Bronchial smooth muscle cell (primary cell): ENCODE results near the gene ELP5. TPM values are rescaled to one million over a fixed set of nuclear protein-coding genes. Genes with fewer than 3 reads are reported as not detected.

Experiments used
- total RNA-seq: library from RNA; depleted of rRNA; stranded (reverse); fragments of >200 nt; gene quantifications from 2 replicates; pipeline ENCODE4 v1.2.1, GENCODE V29; 2014

Gene ELP5, protein sequence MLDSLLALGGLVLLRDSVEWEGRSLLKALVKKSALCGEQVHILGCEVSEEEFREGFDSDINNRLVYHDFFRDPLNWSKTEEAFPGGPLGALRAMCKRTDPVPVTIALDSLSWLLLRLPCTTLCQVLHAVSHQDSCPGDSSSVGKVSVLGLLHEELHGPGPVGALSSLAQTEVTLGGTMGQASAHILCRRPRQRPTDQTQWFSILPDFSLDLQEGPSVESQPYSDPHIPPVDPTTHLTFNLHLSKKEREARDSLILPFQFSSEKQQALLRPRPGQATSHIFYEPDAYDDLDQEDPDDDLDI
- total RNA-seq: 19.9 and 22.9 TPM in 2 replicates

DNA sequence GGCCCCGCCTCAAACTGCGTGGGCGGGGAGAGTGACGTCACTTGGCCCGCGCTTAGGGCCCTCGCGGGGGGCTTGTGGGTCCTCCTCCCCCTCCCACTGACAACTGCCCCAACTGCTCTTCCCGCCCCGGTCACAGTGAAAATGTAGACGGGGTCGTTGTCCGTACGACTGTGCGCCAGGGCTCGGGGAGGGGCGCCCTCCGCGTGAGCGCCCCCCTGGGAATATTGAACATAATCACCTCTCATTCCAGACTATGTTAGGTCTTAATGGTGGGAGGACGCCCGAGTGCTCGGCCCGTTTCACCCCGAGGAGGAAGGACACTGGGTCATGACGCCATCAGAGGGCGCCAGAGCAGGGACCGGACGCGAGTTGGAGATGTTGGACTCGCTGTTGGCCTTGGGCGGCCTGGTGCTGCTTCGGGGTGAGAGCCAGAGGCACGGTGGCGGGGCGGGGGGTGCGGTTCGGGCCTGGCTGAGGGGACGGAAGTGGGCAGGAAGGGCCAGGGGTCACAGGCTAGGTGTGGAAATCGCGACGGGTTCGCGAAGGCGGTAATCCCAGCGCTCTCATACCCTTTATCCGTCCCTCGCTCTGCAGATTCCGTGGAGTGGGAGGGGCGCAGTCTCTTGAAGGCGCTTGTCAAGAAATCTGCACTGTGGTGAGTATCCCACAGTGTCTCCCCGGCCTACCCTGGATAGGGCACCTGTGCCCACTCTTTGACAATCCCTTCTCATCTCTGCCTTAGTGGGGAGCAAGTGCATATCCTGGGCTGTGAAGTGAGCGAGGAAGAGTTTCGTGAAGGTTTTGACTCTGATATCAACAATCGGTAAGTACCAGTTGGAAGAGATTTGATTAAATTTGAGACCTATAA, at the start of gene ELP5:
Gene ELP5 (plus strand): TSS at position 40 of the 868 bp plus-strand sequence. CDS start 336 bp downstream, at position 376.

DNA sequence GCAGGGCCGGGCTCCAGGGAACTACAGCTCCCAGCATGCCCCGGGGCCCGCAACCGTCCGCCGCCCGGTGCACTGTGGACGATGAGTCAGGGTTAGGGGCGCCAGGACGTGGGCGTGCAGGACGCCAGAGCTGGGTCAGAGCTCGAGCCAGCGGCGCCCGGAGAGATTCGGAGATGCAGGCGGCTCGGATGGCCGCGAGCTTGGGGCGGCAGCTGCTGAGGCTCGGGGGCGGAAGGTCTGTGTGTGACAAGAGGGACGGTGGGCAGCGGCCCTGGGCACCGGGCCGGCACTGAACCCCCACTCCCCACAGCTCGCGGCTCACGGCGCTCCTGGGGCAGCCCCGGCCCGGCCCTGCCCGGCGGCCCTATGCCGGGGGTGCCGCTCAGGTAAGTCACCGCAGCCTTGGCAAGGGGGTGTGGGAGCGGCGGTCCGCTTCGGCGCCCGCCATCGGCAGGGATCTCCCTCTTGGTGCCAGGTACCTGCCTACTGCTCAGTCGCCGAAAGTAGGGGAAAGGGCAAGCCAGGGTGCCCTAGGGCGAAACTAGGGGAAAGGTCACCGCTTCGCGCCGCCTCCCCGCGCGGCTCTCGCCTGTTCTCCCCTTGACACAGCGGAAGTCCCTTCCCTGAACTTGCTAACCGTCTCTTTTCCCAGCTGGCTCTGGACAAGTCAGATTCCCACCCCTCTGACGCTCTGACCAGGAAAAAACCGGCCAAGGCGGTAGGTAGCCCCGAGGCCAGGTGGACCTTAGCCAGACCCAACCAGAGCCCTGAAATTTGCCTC, 32.0 kb upstream of the ELP5 start, which contains the start of the genes ACADVL and DLG4:
Gene ACADVL (plus strand): TSS at position 127 of the 781 bp plus-strand sequence. CDS start 47 bp downstream, at position 174.
Gene DLG4 (minus strand): TSS at position 25 of the 781 bp plus-strand sequence.

DNA sequence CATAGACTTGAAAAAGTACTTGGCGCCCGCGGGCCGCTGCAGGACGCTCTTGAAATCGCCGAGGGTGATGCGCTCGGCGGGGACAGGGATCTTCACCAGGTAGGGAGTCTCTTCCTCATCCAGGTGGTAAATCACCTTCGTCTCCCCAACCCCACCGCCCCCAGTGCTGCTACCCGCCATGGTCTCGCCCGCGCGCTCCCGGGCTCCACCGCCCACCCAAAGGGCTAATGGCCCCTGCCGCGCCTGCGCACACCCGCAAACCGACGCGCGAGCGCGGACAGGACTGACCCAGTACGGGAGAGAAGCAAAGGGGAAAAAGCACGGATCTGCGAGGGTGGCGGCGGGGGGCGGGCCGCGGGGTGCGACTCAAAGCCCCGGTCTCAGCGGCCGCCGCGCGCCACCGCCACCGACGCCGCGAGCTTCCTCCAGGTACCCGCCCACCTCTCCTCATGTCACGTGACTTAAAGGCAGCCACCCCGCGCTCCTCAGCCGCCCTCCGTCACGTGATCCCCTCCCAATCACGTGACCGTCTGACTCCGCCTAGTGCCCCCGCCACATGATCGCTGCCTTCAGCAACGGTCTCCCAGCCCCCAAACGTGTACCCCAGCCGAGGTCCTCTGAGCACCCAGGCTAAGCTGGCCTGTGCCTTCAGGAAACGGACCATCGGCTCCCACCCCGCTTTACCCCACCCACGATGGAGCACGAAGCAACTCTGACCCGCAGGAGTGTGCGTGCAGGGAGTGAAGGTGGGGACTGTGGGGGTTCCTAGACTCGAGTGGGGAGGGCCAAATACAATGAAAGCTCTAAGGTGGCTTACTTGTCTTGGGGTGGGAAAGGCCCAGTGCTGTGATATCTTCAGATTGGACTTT, 17.7 kb upstream of the ELP5 start, which contains the start of gene DVL2:
Gene DVL2 (minus strand): TSS at position 435 of the 869 bp plus-strand sequence. CDS start 255 bp downstream, at position 180.

DNA sequence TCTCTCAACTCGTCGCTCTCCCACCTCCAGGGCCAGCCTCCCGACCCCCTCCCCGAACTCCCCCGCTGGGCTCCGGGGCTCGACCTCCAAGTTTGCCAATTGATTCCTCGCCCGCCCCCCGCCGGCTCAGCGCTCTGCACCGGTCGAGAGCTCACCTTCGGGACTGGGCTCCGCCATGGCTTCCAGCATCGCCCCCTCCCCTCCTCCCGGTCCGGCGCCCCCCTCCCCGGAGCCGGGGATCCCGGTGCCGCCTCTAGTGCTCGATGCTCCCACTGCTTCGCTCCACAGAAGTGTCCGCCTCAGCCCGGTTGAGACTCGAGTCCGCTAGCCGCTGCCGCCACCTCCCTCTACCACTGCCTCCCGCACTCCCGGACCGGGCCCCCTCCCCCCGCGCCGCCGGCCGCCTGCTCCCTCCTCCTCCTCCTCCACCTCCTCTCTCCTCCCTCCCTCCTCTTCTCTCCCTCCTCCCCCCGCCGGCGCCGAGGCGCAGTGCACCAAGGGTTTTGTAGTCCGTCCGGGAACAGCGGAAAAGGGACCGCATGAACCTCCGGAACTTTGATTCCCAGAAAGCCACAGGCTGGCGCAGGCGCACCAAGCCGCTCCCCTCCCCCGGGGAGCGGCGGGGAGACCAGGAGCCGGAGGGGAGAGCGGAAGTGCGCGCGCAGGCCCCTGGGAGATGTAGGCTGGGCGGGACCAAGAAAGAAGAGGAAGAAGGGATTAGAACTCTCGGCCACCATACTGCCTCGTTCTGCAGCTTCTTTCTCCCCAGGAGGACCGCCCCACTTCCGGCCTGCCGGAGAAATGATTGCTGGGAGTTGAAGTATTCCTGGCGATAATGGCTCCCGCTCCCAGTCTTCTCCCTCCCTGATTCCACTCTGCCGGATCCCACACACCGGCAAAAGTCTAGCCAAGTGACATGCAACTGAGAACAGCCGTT, 12.7 kb upstream of the ELP5 start, which contains the start of gene PHF23:
Gene PHF23 (minus strand): TSS at position 367 of the 937 bp plus-strand sequence. CDS start 178 bp downstream, at position 189.

DNA sequence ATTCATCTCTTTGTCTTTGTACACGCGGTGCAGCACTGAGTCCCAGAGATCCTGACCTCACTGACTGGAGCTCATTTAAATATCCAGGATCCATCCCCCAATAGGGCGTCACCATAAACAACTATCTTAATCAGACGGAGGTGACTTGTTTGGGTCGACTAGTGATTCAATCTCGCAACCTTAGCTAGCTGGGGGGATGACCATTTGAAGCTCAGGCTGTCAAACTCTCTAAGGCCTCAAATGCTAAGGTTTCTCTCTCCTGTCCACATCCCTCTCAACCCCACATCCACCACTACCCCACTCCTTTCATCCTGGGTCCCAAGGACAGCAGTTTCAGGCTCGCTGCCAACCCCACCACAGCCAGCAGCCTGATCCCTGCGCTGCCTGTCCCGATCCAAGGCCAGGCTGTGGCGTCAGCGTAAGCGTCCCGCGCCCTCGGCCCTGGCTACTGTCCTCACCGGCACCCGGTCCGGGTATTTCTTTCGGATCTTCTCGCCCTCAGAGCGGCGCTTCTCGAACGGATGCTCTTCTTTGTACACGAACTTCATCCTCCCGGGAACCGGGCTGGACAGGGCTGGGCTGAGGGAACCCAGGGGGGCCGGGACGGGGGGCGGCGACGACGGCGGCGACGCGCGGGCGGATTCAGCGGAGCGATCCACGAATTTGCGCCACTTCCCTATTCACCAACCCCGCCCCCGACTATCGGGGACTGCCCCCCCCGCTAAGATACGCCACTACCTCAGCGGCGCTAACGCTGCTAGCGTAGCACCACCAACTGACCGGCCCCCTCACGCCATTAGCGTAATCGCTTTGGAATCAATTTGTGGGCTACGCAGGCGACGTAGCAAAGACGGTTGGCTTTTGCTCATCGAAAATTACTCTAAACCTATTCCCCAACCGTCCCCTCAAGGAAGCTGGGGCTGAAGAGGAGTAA, 10.0 kb upstream of the ELP5 start, which contains the start of gene GABARAP:
Gene GABARAP (minus strand): TSS at position 667 of the 934 bp plus-strand sequence. CDS start 119 bp downstream, at position 548.

DNA sequence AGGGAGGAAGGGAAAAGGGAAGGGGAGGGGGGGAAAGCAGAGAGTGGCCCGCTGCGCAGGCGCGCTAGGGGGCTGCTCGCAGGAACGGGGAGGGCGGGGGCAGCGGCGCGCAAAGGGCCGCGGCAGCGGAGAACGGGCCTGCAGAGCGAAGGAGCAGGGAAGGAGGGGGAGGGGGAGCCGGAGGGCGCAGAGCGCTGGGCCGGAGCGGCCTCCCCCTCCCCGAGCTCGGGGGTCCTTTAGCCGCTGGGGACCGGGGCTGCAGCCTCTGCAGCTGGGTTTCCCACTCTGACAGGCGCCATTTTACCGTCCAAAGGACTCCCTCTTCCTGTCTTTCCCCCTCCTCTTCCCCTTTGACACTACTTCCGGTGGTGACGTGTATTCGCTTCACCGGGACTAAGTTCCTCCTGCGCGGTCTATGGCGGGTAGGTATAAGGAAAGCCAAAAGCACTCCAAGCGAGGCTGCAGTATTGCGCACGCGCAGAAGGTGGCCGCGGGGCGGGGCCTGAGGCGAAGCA, 297 bp upstream of the ELP5 start, which contains the start of gene CTDNEP1:
Gene CTDNEP1 (minus strand): TSS at position 74 of the 515 bp plus-strand sequence. CDS start 438 bp downstream, outside the sequence.

DNA sequence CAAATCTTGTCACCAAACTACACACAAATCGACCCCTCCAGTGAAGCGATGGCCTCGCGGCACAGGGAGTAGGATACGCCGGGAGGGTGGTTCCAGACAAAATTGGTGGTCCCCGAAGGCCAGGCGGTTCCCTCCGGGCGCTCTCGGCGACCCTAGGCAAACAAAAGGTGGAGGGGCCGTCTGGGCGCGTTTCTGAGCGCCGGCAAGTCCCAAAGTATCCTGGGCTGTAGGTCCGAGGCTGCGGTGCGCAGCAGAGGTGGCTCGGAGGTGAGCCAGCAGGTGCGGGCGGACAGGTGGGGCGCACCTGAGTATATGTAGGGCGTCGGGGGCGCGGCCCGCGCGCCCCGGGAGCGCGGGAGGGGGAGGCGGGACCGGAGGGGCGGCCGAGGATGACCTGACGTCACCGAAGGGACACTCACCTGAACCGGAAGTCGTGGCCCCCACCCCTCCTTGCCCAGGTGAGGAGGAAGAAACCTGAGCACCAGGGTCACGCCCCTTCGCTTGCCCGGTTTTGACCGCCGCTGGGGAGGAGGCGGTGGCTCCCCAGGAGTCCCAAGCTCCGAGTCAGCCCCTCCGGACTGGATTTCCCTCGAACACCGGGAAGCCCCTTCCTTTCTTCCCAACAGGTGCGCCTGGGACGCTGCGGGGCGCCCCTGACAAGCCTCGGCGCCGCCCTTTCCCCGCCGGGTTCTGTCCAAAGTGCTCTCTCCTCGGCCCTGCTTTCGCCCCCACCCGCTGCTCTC, 10.3 kb downstream of the ELP5 start, which contains the start of gene CLDN7:
Gene CLDN7 (minus strand): TSS at position 287 of the 743 bp plus-strand sequence. CDS start 435 bp downstream, outside the sequence.

DNA sequence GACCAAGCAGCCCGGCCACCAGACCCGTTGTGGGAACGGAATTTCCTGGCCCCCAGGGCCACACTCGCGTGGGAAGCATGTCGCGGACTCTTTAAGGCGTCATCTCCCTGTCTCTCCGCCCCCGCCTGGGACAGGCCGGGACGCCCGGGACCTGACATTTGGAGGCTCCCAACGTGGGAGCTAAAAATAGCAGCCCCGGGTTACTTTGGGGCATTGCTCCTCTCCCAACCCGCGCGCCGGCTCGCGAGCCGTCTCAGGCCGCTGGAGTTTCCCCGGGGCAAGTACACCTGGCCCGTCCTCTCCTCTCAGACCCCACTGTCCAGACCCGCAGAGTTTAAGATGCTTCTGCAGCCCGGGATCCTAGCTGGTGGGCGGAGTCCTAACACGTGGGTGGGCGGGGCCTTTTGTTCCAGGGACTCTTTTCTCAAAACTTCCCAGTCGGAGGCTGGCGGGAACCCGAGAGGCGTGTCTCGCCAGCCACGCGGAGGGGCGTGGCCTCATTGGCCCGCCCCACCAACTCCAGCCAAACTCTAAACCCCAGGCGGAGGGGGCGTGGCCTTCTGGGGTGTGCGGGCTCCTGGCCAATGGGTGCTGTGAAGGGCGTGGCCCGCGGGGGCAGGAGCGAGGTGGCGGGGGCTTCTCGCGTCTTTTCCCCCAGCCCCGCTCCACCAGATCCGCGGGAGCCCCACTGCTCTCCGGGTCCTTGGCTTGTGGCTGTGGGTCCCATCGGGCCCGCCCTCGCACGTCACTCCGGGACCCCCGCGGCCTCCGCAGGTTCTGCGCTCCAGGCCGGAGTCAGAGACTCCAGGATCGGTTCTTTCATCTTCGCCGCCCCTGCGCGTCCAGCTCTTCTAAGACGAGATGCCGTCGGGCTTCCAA, 29.3 kb downstream of the ELP5 start, which contains the start of gene SLC2A4:
Gene SLC2A4 (plus strand): TSS at position 645 of the 879 bp plus-strand sequence. CDS start 217 bp downstream, at position 862.

DNA sequence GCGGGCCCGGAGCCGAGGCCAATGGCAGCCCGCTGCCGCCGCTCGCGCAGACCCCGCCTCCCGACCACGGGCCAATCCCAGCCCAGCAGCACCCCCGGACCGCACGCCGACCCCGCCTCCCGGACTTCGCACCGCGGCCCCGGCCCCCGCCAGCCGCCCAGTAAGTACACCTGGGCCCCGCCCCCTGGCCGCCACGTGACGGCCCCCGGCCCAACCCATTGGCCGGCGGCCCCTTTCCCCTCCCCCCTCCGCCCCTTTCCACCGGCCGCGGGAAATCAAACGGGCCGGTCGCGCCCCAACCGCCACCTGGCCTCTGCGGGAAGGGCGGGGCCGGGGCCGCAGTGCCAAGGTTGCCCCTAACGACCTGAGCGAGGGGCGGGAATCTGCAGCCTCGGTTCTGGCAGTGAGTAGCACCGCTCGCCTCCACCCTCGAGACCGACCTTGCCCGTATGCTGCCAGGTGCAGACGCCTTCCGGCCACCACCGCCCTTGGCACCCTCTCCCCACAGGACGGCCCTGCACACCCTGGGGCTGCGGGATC, 42.7 kb downstream of the ELP5 start, which contains the start of gene YBX2:
Gene YBX2 (minus strand): TSS at position 26 of the 540 bp plus-strand sequence. CDS start 139 bp downstream, outside the sequence.

DNA sequence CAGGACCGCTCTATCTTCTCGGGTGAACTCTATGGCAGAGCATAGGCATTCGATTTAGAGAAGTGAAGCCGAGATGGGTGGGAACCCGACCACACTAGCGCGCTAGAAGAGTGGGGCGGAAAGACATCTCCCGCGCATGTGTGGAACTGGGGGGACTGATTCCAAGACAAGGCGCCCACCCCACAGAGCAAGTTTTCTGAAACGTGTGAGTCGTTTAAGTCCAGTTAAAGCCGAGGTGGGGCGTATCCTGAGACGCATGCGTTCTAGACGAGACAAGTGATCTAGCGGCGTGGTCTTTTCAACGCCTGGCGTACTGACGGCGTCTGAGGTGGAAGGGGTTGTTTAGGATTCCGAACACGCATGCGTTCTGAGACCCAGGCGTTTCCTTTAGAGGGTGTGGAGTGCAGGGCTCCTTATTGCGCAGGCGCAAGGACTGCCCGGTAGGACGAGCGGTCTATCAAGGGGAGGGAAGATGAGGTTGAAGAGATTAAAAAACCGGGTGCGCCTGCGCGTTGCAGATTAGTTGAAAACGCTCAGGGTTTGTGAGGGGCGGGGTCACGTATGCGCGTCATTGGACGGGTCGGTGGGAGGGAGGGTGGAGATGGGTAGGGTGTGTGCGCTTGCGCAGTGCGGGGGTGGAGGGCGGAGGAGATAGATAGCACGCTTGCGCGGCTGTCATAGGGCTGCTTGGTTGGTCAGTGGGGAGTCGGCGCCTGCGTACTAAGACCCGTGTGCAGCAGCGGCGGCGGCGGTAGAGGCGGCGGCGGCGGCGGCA, 55.1 kb downstream of the ELP5 start, which contains the start of gene EIF5A:
Gene EIF5A (plus strand): TSS at position 718 of the 775 bp plus-strand sequence. CDS start 2,008 bp downstream, outside the sequence.

Other genes with a start within 250 kb of the ELP5 start
- gene RNASEK, start 239.6 kb upstream of the ELP5 start, total RNA-seq: 28.1 and 30.4 TPM in 2 replicates
- gene BCL6B, start 229.2 kb upstream of the ELP5 start, total RNA-seq: under 0.01 and 0.16 TPM in 2 replicates
- gene SLC16A13, start 216.2 kb upstream of the ELP5 start, total RNA-seq: 0.26 and 0.47 TPM in 2 replicates
- gene SLC16A11, start 208.1 kb upstream of the ELP5 start, total RNA-seq: 0.16 and 0.26 TPM in 2 replicates
- not detected in 2 replicates for gene CLEC10A, start 172.0 kb upstream of the ELP5 start, total RNA-seq
- not detected in 2 replicates for gene ASGR2, start 137.4 kb upstream of the ELP5 start, total RNA-seq
- 0.86 and 1.6 TPM in 2 replicates for gene ASGR1, start 72.8 kb upstream of the ELP5 start, total RNA-seq
- gene DLG4, start 32.4 kb upstream of the ELP5 start, total RNA-seq: 14.3 and 16.3 TPM in 2 replicates
- gene ACADVL, start 32.3 kb upstream of the ELP5 start, total RNA-seq: 233 and 286 TPM in 2 replicates
- gene DVL2, start 17.7 kb upstream of the ELP5 start, total RNA-seq: 106 and 115 TPM in 2 replicates
- 29.5 and 39.6 TPM in 2 replicates for gene PHF23, start 12.8 kb upstream of the ELP5 start, total RNA-seq
- gene GABARAP, start 9.8 kb upstream of the ELP5 start, total RNA-seq: 192 and 205 TPM in 2 replicates
- gene CTDNEP1, start 481 bp upstream of the ELP5 start, total RNA-seq: 19.1 and 23.0 TPM in 2 replicates
- gene CLDN7, start 10.3 kb downstream of the ELP5 start, total RNA-seq: 4.2 and 16.5 TPM in 2 replicates
- 0.09 and 0.16 TPM in 2 replicates for gene SLC2A4, start 29.5 kb downstream of the ELP5 start, total RNA-seq
- gene YBX2, start 42.4 kb downstream of the ELP5 start, total RNA-seq: 0.09 TPM in 1 of 2 replicates, not detected in the other
- gene EIF5A, start 55.4 kb downstream of the ELP5 start, total RNA-seq: 435 and 499 TPM in 2 replicates
- 22.5 and 47.1 TPM in 2 replicates for gene GPS2, start 63.1 kb downstream of the ELP5 start, total RNA-seq
- 18.9 and 25.7 TPM in 2 replicates for gene NEURL4, start 77.1 kb downstream of the ELP5 start, total RNA-seq
- 3.3 and 5.2 TPM in 2 replicates for gene ACAP1, start 84.3 kb downstream of the ELP5 start, total RNA-seq
- gene KCTD11, start 99.9 kb downstream of the ELP5 start, total RNA-seq: 4.6 and 5.4 TPM in 2 replicates
- not detected in 2 replicates for gene TMEM95, start 102.9 kb downstream of the ELP5 start, total RNA-seq
- gene TNK1, start 128.9 kb downstream of the ELP5 start, total RNA-seq: 0.09 and 0.32 TPM in 2 replicates
- gene PLSCR3, start 142.3 kb downstream of the ELP5 start, total RNA-seq: 15.5 and 15.9 TPM in 2 replicates
- 70.3 and 140 TPM in 2 replicates for gene TMEM256, start 151.9 kb downstream of the ELP5 start, total RNA-seq
- 6.8 and 7.1 TPM in 2 replicates for gene NLGN2, start 155.6 kb downstream of the ELP5 start, total RNA-seq
- 0.16 TPM in 1 of 2 replicates, not detected in the other for gene SPEM1, start 168.1 kb downstream of the ELP5 start, total RNA-seq
- not detected in 2 replicates for gene SPEM2, start 173.4 kb downstream of the ELP5 start, total RNA-seq
- not detected in 2 replicates for gene SPEM3, start 176.6 kb downstream of the ELP5 start, total RNA-seq
- 0.60 and 2.4 TPM in 2 replicates for gene TMEM102, start 183.2 kb downstream of the ELP5 start, total RNA-seq
- gene FGF11, start 187.3 kb downstream of the ELP5 start, total RNA-seq: 1.0 and 1.1 TPM in 2 replicates
- 8.8 and 10.1 TPM in 2 replicates for gene CHRNB1, start 192.8 kb downstream of the ELP5 start, total RNA-seq
- gene ZBTB4, start 227.4 kb downstream of the ELP5 start, total RNA-seq: 12.5 and 16.4 TPM in 2 replicates
- not detected in 2 replicates for gene SLC35G6, start 229.2 kb downstream of the ELP5 start, total RNA-seq
- gene POLR2A, start 232.2 kb downstream of the ELP5 start, total RNA-seq: 107 and 113 TPM in 2 replicates